RWPE2 (cell line): ENCODE measurements around the gene DCPS.
"Not testable (repeated sequence)": the region's sequence is repeated elsewhere in the genome, so short reads cannot be mapped to it uniquely, and the experiment has no call there.

Source experiments
- ATAC-seq: fragments of 200-7000 bp; cut with Tn5 transposase; 3 replicates; pipeline ENCODE4 v1.9.1; 2021; ENCODE audit warnings: low read depth
- DNase-seq: peaks from one replicate; pipeline ENCODE4 v3.0.0-alpha.2; 2020; ENCODE audit warnings: low spot score
- H3K27ac ChIP-seq: fragments of 450-650 bp; 2 replicates; pipeline ENCODE4 v1.5.1; 2017; ENCODE audit warnings: mild to moderate bottlenecking; ENCODE audit not compliant: poor library complexity, severe bottlenecking
- H3K27me3 ChIP-seq: fragments of 250-450 bp; sonication (Bioruptor Pico); 2 replicates; pipeline ENCODE4 v1.5.1; 2021; ENCODE audit warnings: mild to moderate bottlenecking, moderate library complexity; ENCODE audit not compliant: insufficient read depth, poor library complexity, severe bottlenecking
- H3K36me3 ChIP-seq: fragments of 250-450 bp; sonication (Bioruptor Pico); 2 replicates; pipeline ENCODE4 v1.5.1; 2020; ENCODE audit warnings: low read depth, mild to moderate bottlenecking, moderate library complexity
- H3K4me1 ChIP-seq: fragments of 250-450 bp; sonication (Bioruptor Pico); 2 replicates; pipeline ENCODE4 v1.5.1; 2021; ENCODE audit warnings: mild to moderate bottlenecking, moderate library complexity; ENCODE audit not compliant: insufficient read depth, poor library complexity, severe bottlenecking
- H3K4me3 ChIP-seq: fragments of 250-450 bp; sonication (Bioruptor Pico); 2 replicates; pipeline ENCODE4 v1.5.1; 2021; ENCODE audit warnings: mild to moderate bottlenecking, moderate library complexity; ENCODE audit not compliant: severe bottlenecking
- H3K9me3 ChIP-seq: fragments of 250-450 bp; sonication (Bioruptor Pico); 2 replicates; pipeline ENCODE4 v1.5.1; 2021; ENCODE audit warnings: mild to moderate bottlenecking, moderate library complexity; ENCODE audit not compliant: severe bottlenecking
- TF ChIP-seq, protein P1 (sequence below): fragments of 450-650 bp; IDR thresholded peaks from one replicate; pipeline ENCODE4 v1.5.1; 2017; ENCODE audit warnings: mild to moderate bottlenecking, moderate library complexity; ENCODE audit not compliant: poor library complexity, severe bottlenecking

Gene DCPS

DNA sequence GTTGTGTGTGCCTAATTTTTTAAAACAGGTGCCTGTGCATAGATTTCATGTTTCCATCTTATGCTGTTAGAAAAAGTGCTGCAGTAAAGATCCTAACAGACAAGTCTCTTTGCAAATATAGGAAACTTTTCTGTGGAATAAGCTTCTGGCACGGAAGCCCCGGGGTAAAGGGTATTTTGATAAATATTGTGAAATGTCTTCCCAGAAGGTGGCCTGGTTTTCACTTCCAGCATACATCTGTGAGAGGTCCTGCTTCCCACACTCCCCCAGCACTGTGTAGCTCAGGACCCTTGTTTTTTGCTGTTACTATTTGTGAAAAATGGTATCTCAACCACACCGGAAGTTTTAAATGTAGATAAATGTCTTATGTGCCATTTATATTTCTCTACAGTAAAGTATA is 66.2 kb downstream of the DCPS start:
- no peak overlapping the region for H3K27ac ChIP-seq
- ATAC-seq (no peak), DNase-seq (no peak)
- H3K4me1 ChIP-seq = peaks cover 18% of the 10 kb centered on the region
- no peak overlapping the region for H3K4me3 ChIP-seq
- TF ChIP-seq, protein P1, sequence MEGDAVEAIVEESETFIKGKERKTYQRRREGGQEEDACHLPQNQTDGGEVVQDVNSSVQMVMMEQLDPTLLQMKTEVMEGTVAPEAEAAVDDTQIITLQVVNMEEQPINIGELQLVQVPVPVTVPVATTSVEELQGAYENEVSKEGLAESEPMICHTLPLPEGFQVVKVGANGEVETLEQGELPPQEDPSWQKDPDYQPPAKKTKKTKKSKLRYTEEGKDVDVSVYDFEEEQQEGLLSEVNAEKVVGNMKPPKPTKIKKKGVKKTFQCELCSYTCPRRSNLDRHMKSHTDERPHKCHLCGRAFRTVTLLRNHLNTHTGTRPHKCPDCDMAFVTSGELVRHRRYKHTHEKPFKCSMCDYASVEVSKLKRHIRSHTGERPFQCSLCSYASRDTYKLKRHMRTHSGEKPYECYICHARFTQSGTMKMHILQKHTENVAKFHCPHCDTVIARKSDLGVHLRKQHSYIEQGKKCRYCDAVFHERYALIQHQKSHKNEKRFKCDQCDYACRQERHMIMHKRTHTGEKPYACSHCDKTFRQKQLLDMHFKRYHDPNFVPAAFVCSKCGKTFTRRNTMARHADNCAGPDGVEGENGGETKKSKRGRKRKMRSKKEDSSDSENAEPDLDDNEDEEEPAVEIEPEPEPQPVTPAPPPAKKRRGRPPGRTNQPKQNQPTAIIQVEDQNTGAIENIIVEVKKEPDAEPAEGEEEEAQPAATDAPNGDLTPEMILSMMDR = no peak
- H3K27me3 ChIP-seq = no peaks in the 10 kb centered on the region
- H3K9me3 ChIP-seq = no peaks in the 10 kb centered on the region
- H3K36me3 ChIP-seq = no peaks in the 10 kb centered on the region

DNA sequence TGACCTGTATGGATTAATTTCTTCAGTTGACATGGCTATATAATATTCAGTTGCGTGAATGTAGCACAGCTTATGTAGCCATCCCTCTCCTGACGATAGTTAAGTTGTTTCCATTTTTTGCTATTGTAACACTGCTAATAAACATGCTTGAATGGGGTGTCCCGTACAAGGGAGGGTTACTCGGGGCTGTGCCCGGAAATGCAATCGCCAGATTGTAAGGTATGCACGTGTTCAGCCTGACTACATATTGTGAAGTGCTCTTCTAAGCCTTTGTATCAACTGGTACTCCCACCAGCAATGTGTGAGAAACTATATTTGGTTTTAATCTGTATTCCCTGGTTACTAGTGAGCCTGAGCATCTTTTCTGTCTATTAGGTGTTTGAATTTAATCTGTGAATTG is 67.7 kb downstream of the DCPS start:
- H3K27me3 ChIP-seq = no peaks in the 10 kb centered on the region
- ATAC-seq (no peak), DNase-seq (no peak)
- no peaks in the 10 kb centered on the region for H3K9me3 ChIP-seq
- H3K27ac ChIP-seq = peak overlapping the region; percentile 93
- H3K36me3 ChIP-seq = no peaks in the 10 kb centered on the region
- H3K4me3 ChIP-seq = no peak overlapping the region
- H3K4me1 ChIP-seq = peaks cover 28% of the 10 kb centered on the region
- TF ChIP-seq, protein P1 = no peak

GRCh38 chr11:126373389-126374066 is 69.7 kb downstream of the DCPS start:
- Histone ChIP-seq H3K4me1 (peaks cover 30% of the 10 kb centered on the region), H3K27ac (peak overlapping the region; percentile 93)
- not testable (repeated sequence) for H3K36me3 ChIP-seq, H3K4me3 ChIP-seq, H3K27me3 ChIP-seq, DNase-seq, H3K9me3 ChIP-seq
- peak; percentile 96 for ATAC-seq

DNA sequence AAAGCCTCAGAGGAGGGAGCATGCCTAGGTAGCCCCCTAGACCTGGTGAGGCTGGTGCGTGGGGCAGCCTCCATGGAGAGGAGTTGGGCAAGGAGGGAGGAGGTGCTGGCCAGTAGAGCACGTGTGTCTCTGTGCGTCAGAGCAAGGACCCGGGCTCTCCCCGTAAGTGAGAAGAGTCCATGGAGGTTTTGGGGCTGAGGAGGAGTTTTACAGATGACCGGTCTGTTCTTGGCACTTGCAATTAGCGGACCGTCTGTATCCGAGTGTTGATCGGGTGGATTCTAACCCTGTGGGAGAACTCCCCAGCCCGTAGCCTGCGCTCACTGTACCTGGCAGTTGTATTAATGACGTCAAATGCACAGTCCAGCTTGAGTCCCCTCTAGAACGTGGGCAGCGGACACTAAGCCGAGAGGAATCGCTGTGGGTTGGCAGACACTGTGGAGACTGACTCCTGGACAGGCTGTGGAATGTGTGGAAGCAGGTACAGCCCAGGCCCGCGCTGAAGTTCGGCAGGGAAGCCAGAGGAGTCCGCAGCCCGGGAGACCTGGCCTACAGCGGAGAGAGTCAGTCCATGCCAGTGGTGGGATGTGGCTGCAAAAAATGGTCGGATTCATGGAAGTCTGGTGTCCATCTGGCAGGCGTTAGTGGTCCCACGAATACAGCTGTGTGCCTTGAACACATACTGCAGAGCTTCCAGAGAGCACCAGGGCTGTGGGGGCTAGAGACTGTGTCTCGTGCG is 70.9 kb downstream of the DCPS start:
- H3K36me3 ChIP-seq, DNase-seq, H3K27me3 ChIP-seq, H3K9me3 ChIP-seq, H3K4me3 ChIP-seq, ATAC-seq: not testable (repeated sequence)
- peaks cover 30% of the 10 kb centered on the region for H3K4me1 ChIP-seq
- peak overlapping the region; percentile 93 for H3K27ac ChIP-seq

DNA sequence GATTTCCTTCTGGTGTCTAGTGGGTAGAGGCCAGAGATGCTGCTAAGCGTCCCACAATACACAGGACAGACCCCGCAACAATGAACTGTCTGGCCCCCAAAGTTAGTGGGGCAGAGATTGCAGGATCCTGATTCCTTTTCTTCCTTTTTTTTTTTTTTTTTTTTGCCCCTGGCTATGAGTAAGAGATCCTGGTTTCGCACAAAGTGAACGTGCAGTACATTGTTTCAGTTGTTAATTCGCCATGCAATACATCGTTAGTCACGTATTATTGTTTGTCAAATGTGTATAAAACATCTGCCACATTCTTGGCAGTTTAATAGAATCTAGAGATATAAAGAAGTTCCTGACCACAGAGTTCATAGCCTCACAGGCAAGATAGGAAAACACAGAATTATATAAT is 71.9 kb downstream of the DCPS start:
- Histone ChIP-seq H3K27ac (peak overlapping the region; percentile 62), H3K4me1 (peaks cover 30% of the 10 kb centered on the region), H3K27me3 (no peaks in the 10 kb centered on the region), H3K36me3 (no peaks in the 10 kb centered on the region), H3K9me3 (no peaks in the 10 kb centered on the region), H3K4me3 (no peak overlapping the region)
- TF ChIP-seq, protein P1 = no peak
- DNase-seq (no peak), ATAC-seq (peak; percentile 41)

- no peaks in the 10 kb centered on the region for H3K27me3 ChIP-seq
- no peak for DNase-seq
- H3K36me3 ChIP-seq = no peaks in the 10 kb centered on the region
- TF ChIP-seq, protein P1 = no peak
- no peaks in the 10 kb centered on the region for H3K9me3 ChIP-seq
- peaks cover 17% of the 10 kb centered on the region for H3K4me1 ChIP-seq
- H3K4me3 ChIP-seq = no peak overlapping the region
- no peak for ATAC-seq
- no peak overlapping the region for H3K27ac ChIP-seq
These were observed 74.9 kb downstream of the DCPS start for GRCh38 chr11:126378763-126379162.
